Naive thymus-derived CD8-positive, alpha-beta T cell (primary cell): ENCODE measurements around the gene POGLUT2. TPM values are rescaled to one million over a fixed set of nuclear protein-coding genes. Genes with fewer than 3 reads are reported as not detected.

Experiments used
- ATAC-seq, 2 donors: fragments of 150-1000 bp; cut with Tn5 transposase in 1 of 2; sonication (Bioruptor Pico), chemical (Tn5 transposase) in 1 of 2; 1 replicate in 1 of 2; 2 replicates in 1 of 2; pipeline ENCODE4 v1.10.0; 2021; ENCODE audit warnings: mild to moderate bottlenecking in 2 of 2, moderate library complexity in 2 of 2
- POLR2A ChIA-PET: fragments of 350-600 bp; sonication (Branson Sonifier 250); formaldehyde crosslinking; loops from one replicate; lab custom pipeline; 2021; ENCODE audit warnings: antibody characterized with exemption; lab: Charles Lee
- DNase-seq, 10 donors: peaks; one replicate each; pipeline versions ENCODE4 v3.0.0 to v3.0.0-alpha.2; 2020 to 2022
- H3K27ac Mint-ChIP-seq, 10 donors: one replicate each; pipeline ENCODE4 v1.8.0; 2020 to 2022; ENCODE audit warnings: mild to moderate bottlenecking in 10 of 10, mixed read lengths in 10 of 10, moderate library complexity in 4 of 10, inconsistent platforms in 1 of 10
- H3K27me3 Mint-ChIP-seq, 5 donors: one replicate each; pipeline ENCODE4 v1.8.0; 2021 to 2022; ENCODE audit warnings: mixed read lengths in 5 of 5
- H3K36me3 Mint-ChIP-seq, 3 donors: one replicate each; pipeline ENCODE4 v1.8.0; 2020 to 2022; ENCODE audit warnings: mixed read lengths in 3 of 3, mild to moderate bottlenecking in 2 of 3, inconsistent platforms in 1 of 3
- H3K4me1 Mint-ChIP-seq, 4 donors: one replicate each; pipeline ENCODE4 v1.8.0; 2021 to 2022; ENCODE audit warnings: mixed read lengths in 4 of 4
- H3K4me3 Mint-ChIP-seq, 10 donors: one replicate each; pipeline ENCODE4 v1.8.0; 2020 to 2022; ENCODE audit warnings: mild to moderate bottlenecking in 10 of 10, mixed read lengths in 10 of 10, moderate library complexity in 6 of 10, inconsistent platforms in 1 of 10
- H3K9me3 Mint-ChIP-seq, 9 donors: one replicate each; pipeline ENCODE4 v1.8.0; 2020 to 2022; ENCODE audit warnings: mixed read lengths in 9 of 9, mild to moderate bottlenecking in 3 of 9, inconsistent platforms in 1 of 9, moderate library complexity in 1 of 9
- polyA plus RNA-seq, 3 donors: library from polyadenylated mRNA; unstranded; fragments of 300-500 nt; fragmentation: Illumina TruSeq; gene quantifications; one replicate each; pipeline ENCODE4 v1.2.3, GENCODE V29; 2021
- total RNA-seq, 8 experiments: library from RNA in 2 of 8; stranded (reverse) in 2 of 8; gene quantifications; one replicate each; pipeline ENCODE4 v1.2.3 and lab custom pipeline; 2021 to 2026

The POGLUT2 gene
- total RNA-seq, result 1 to 10 TPM in 1 of 2 experiments, under 1 TPM in 1; 0.60 to 1.1 TPM
- under 1 TPM in 2 of 3 donors, not detected in 1; 0.56 to 0.81 TPM for polyA plus RNA-seq
- 0 to 4.7 (median 2.0) reads per million in 6 experiments for total RNA-seq (lab: John Stamatoyannopoulos, UW)

DNA sequence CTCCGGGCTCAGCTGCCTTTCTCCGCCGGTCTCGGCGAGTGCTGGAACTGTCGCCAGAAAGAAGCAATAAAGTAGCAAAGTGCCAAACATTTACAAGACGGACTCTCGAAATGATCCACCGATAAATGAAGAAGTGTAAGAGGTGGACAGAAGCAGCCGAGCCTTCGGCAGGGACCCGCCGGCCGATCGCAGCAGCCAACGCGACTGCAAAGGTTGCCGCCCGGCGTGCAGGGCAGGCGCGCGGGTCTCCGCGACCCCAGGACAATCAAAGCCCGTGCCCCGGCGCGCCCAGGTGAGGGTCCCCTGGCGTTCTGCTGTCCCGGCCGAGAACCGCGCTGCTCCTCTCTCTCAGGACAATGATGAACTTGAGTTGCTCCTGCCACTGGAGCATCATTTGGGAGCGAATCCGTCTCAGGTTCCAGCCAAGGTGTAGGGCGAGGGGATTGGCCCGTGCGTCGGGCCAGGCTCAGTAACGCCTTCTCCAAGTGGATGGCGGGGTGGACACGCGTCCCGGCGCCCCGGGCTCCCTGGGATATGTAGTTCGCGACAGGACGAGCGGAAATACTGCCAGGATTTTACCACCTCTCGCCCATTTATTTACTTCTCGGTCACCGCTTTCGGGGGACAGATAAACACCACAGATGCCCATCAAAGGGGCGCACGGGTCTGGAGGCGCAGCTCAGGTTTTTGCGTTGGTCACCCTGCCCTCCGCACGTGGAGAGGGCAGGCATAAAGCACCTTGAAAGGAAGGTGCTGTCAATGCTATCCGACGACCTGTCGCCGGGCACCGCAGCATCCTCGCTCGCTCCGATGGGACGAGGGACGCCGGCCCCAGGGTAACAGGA is at the start of gene POGLUT2, which contains the start of gene BIVM:
TSS of gene POGLUT2 (minus strand) at position 396 of the 845 bp plus-strand sequence. CDS start at position 90, 306 bp downstream.
TSS of gene BIVM (plus strand) at position 539 of the 845 bp plus-strand sequence. CDS start 8,149 bp downstream, outside the sequence.
- Mint-ChIP-seq H3K4me3 (peak within 1 kb of the TSS; percentile 85 to 95 (median 92)), H3K27me3 (peaks cover 0 to 14% (median 4%) of the 10 kb centered on the region in 5 donors), H3K9me3 (no peaks in the 10 kb centered on the region), H3K4me1 (peaks cover 11 to 34% (median 28%) of the 10 kb centered on the region in 4 donors), H3K27ac (peak within 1 kb of the TSS; percentile 65 to 90 (median 78)), H3K36me3 (peaks cover 0 to 2% (median 0%) of the 10 kb centered on the region in 3 donors)
- DNase-seq (peak; percentile 49 to 86 (median 64)), ATAC-seq (peak; percentile 76 to 79)
- POLR2A ChIA-PET, result interaction anchor here (1.4 to 3.6 kb wide), 3 partner anchors 24 to 218 kb away, joined by 4 to 32 read pairs (median 24); partner anchors contain the start of genes ERCC5 and TEX30

DNA sequence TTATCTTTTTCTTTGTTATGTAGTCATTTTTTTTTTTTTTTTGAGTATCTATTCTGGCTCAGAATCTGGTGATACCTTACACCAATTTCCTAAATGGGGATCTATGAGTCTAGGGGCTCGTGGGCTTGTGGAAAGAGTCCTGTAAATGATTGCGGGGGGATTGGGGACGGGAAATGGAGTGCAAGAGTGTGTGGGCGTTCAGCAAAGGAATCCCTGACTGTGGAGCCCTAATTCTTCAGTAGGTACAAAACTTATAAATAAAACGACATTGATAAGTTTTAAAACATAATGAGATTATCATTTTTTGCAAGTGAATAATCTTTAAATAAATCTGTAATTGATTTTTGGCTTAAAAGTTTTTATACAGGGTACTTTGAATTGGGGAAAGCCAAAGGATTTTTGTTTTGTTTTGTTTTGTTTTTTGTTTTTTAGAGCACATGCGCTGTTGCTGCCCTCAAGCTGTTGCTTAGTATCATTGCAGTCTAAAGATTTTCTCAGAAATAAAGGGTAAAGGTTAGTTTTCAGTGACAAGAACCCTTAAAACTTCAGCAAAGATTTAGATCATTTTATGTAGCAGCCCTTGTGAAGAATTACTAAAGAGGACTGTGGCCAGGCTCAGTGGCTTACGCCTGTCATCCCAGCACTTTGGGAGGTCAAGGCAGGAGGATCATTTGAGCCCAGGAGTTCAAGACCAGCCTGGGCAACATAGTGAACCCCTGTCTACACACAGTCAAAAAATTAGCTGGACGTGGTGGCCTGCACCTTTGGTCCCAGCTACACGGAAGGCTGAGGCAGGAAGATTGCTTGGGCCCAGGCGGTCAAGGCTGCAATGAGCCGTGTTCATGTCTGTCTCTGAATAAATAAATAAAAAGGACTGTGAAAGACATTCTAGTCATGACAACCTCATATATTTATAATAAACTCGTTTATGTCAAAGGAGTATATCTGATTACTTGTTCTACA is 48.8 kb upstream of the POGLUT2 start:
- Mint-ChIP-seq H3K27me3 (peaks cover 0 to 3% (median 0%) of the 10 kb centered on the region in 5 donors), H3K36me3 (peaks cover 0 to 25% (median 7%) of the 10 kb centered on the region in 3 donors), H3K9me3 (peaks cover 0 to 4% (median 0%) of the 10 kb centered on the region in 9 donors), H3K4me3 (peak overlapping the region; percentile 87 to 99 (median 96)), H3K4me1 (peaks cover 19 to 56% (median 50%) of the 10 kb centered on the region in 4 donors), H3K27ac (peak overlapping the region; percentile 90 to 100 (median 99))
- no peak for ATAC-seq
- POLR2A ChIA-PET, result interaction anchor here (1.0 to 7.0 kb wide), 7 partner anchors 9 to 453 kb away, joined by 3 to 302 read pairs (median 13); partner anchors contain the start of genes BIVM, POGLUT2, TEX30 and TPP2
- DNase-seq, result peak in 4 of 10 donors; percentile 9 to 57 (median 54)

DNA sequence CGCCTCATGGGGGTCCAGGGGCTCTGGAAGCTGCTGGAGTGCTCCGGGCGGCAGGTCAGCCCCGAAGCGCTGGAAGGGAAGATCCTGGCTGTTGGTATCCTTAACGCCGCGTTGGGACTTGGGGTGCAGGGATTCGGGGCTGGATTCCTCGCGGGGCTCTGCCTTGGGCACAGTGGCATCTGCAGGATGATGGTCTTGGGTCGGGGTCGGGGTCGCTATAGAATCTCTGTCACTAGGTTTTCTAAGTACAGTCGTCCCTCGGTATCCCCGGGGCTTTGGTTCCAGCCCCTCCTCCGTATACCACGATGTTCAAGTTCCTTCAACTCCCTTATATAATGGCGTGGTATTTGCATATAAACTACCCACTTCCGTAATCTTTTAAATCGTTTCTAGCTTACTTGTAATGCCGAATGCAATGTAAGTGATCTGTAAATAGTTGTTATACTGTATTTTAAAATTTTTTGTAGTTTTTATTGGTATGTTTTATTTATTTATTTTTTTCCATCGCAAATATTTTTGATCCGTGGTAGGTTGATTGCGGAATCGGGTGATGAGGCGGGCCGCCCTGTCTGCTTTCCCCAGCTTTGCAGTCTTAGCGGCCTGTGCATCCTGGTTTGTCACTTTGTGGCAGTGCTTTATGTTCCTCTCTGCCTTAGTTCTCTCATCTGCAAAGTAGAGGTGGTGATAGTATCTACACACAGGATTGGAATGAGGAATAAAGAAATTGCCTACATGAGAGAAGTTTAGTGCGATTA is 47.7 kb upstream of the POGLUT2 start:
- Mint-ChIP-seq H3K27me3 (peaks cover 0 to 3% (median 0%) of the 10 kb centered on the region in 5 donors), H3K27ac (peak overlapping the region; percentile 90 to 100 (median 99)), H3K4me3 (peak overlapping the region; percentile 87 to 99 (median 96)), H3K9me3 (peaks cover 0 to 4% (median 0%) of the 10 kb centered on the region in 9 donors), H3K4me1 (peaks cover 18 to 50% (median 48%) of the 10 kb centered on the region in 4 donors), H3K36me3 (peaks cover 0 to 17% (median 7%) of the 10 kb centered on the region in 3 donors)
- DNase-seq (peak; percentile 26 to 75 (median 50)), ATAC-seq (peak; percentile 55 to 64)
- POLR2A ChIA-PET, result interaction anchor here (0.6 to 7.0 kb wide), 24 partner anchors 8 to 452 kb away, joined by 3 to 302 read pairs (median 4); partner anchors contain the start of genes BIVM, POGLUT2, TEX30 and TPP2

DNA sequence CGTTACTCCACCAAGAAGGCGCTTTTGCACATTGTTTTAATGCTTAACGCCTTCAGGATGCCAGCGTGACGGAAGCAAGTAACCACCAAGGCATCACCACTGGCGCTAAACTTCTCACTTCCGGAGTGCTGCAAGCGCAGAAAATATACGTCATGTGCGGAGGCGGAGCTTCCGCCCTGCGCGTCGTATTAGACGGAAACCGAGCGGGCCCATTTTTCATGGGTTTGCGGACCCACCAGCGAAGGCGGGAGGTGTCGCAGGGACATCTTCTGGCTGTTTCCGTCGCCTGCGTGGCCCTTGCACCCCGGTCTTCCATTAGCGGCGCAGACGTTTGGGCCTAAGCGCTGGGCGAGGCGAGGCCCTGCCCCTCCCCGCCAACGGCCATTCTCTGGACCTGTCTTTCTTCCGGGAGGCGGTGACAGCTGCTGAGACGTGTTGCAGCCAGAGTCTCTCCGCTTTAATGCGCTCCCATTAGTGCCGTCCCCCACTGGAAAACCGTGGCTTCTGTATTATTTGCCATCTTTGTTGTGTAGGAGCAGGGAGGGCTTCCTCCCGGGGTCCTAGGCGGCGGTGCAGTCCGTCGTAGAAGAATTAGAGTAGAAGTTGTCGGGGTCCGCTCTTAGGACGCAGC is 47.0 kb upstream of the POGLUT2 start, which contains the start of gene ERCC5:
TSS of gene ERCC5 (plus strand) at position 403 of the 631 bp plus-strand sequence. CDS start 235 bp downstream, outside the sequence.
- H3K27me3 Mint-ChIP-seq, result peaks cover 0 to 3% (median 0%) of the 10 kb centered on the region in 5 donors
- ATAC-seq, result peak; percentile 77
- peak within 1 kb of the TSS; percentile 87 to 99 (median 96) for H3K4me3 Mint-ChIP-seq
- peak; percentile 84 to 99 (median 96) for DNase-seq
- H3K27ac Mint-ChIP-seq, result peak within 1 kb of the TSS; percentile 90 to 100 (median 99)
- peaks cover 0 to 17% (median 7%) of the 10 kb centered on the region in 3 donors for H3K36me3 Mint-ChIP-seq
- peaks cover 0 to 4% (median 0%) of the 10 kb centered on the region in 9 donors for H3K9me3 Mint-ChIP-seq
- H3K4me1 Mint-ChIP-seq, result peaks cover 18 to 49% (median 45%) of the 10 kb centered on the region in 4 donors
- POLR2A ChIA-PET, result interaction anchor here (0.8 to 7.0 kb wide), 23 partner anchors 9 to 451 kb away, joined by 3 to 302 read pairs (median 5); partner anchors contain the start of genes BIVM, POGLUT2, TEX30 and TPP2

- Mint-ChIP-seq H3K27me3 (peaks cover 0 to 3% (median 0%) of the 10 kb centered on the region in 5 donors), H3K4me3 (peak overlapping the region; percentile 87 to 99 (median 96)), H3K27ac (peak overlapping the region; percentile 90 to 100 (median 99)), H3K36me3 (peaks cover 0 to 14% (median 7%) of the 10 kb centered on the region in 3 donors), H3K4me1 (peaks cover 13 to 44% (median 40%) of the 10 kb centered on the region in 4 donors), H3K9me3 (peaks cover 0 to 4% (median 0%) of the 10 kb centered on the region in 9 donors)
- ATAC-seq (peak; percentile 45 to 56), DNase-seq (no peak)
- POLR2A ChIA-PET, result interaction anchor here (0.8 to 7.0 kb wide), 17 partner anchors 8 to 451 kb away, joined by 3 to 302 read pairs (median 7); partner anchors contain the start of genes BIVM, POGLUT2, TEX30 and TPP2
These were observed 46.5 kb upstream of the POGLUT2 start for GRCh38 chr13:102845289-102845629.

GRCh38 chr13:102839462-102839861 is 40.7 kb upstream of the POGLUT2 start:
- Mint-ChIP-seq H3K27ac (no peak overlapping the region), H3K4me1 (peaks cover 0 to 6% (median 1%) of the 10 kb centered on the region in 4 donors), H3K9me3 (no peaks in the 10 kb centered on the region), H3K36me3 (peaks cover 0 to 33% (median 5%) of the 10 kb centered on the region in 3 donors), H3K4me3 (no peak overlapping the region), H3K27me3 (no peaks in the 10 kb centered on the region)
- POLR2A ChIA-PET, result no interaction called here
- ATAC-seq (no peak), DNase-seq (no peak)

DNA sequence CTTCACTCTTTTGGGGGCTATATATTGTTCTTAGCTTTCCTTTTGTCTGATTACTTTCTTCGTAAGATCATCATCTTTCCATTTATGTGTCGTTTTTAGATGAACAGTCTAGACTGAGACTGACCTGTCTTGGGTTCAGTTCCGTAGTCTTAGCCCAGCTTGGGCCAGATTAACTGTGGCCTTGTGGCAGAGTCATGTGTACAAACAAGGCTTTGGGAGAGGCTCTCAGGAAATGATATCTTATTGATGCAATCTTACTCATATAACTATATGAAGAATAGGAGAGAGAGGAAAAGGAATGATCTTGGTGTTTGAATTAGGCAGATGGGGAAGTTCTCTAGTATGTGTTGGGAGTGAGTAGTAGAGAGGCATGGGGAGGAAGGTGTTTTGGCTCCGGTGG is 40.2 kb upstream of the POGLUT2 start:
- DNase-seq, result no peak
- Mint-ChIP-seq H3K4me1 (peaks cover 0 to 3% (median 0%) of the 10 kb centered on the region in 4 donors), H3K36me3 (peaks cover 0 to 35% (median 5%) of the 10 kb centered on the region in 3 donors), H3K9me3 (no peaks in the 10 kb centered on the region), H3K27ac (peak overlapping the region in 1 of 10 donors; percentile 0), H3K27me3 (no peaks in the 10 kb centered on the region), H3K4me3 (no peak overlapping the region)
- no peak for ATAC-seq
- POLR2A ChIA-PET, result no interaction called here

- H3K9me3 Mint-ChIP-seq, result no peaks in the 10 kb centered on the region
- no peaks in the 10 kb centered on the region for H3K4me1 Mint-ChIP-seq
- H3K27ac Mint-ChIP-seq, result no peak overlapping the region
- peaks cover 0 to 35% (median 5%) of the 10 kb centered on the region in 3 donors for H3K36me3 Mint-ChIP-seq
- no peaks in the 10 kb centered on the region for H3K27me3 Mint-ChIP-seq
- no peak for ATAC-seq
- no peak for DNase-seq
- H3K4me3 Mint-ChIP-seq, result no peak overlapping the region
- POLR2A ChIA-PET, result no interaction called here
These were observed 39.5 kb upstream of the POGLUT2 start for GRCh38 chr13:102838273-102838672.

DNA sequence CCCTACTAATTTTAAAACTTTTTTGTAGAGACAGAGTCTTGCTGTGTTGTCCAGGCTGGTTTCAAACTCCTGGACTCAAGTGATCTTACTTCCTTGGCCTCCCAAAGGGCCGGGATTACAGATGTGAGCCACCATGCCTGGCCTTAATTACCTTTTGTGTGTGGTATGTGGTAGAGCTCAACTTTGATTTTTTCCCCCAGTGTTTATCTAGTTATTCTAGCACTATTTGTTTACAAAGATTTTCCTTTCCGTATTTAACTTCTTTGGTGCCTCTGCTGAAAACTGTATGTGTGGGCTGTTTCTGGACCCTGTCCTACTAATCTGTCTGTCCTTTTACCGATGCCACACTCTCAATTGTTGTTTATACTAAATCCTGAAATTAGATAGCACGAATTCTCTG is 37.7 kb upstream of the POGLUT2 start:
- POLR2A ChIA-PET, result interaction anchor here (1.0 kb wide), 1 partner anchor 10 kb away, joined by 3 read pairs; the partner anchor contains the start of gene ERCC5
- no peak overlapping the region for H3K27ac Mint-ChIP-seq

GRCh38 chr13:102830646-102831045 is 31.9 kb upstream of the POGLUT2 start:
- no peak overlapping the region for H3K4me3 Mint-ChIP-seq
- no peak for DNase-seq
- no peak for ATAC-seq
- POLR2A ChIA-PET, result no interaction called here
- no peaks in the 10 kb centered on the region for H3K27me3 Mint-ChIP-seq
- no peaks in the 10 kb centered on the region for H3K9me3 Mint-ChIP-seq
- H3K27ac Mint-ChIP-seq, result no peak overlapping the region
- H3K4me1 Mint-ChIP-seq, result peaks cover 0 to 5% (median 0%) of the 10 kb centered on the region in 4 donors
- H3K36me3 Mint-ChIP-seq, result peaks cover 0 to 25% (median 3%) of the 10 kb centered on the region in 3 donors

More for the DNA sequence above, 37.7 kb upstream of the POGLUT2 start:
- no peak overlapping the region for H3K4me3 Mint-ChIP-seq
- ATAC-seq (no peak), DNase-seq (no peak)
- H3K9me3 Mint-ChIP-seq, result no peaks in the 10 kb centered on the region
- peaks cover 0 to 3% (median 0%) of the 10 kb centered on the region in 4 donors for H3K4me1 Mint-ChIP-seq
- no peaks in the 10 kb centered on the region for H3K27me3 Mint-ChIP-seq
- H3K36me3 Mint-ChIP-seq, result peaks cover 0 to 40% (median 5%) of the 10 kb centered on the region in 3 donors
